PC-3 (cell line): ENCODE results near the gene FRAT2.

Experiments
- CTCF ChIP-seq: fragments of 300-600 bp; sonication (generic); conservative IDR thresholded peaks from 2 replicates; pipeline ENCODE4 v1.5.1; 2017; ENCODE audit warnings: antibody characterized with exemption, low read depth, mild to moderate bottlenecking, low read length
- EZH2 ChIP-seq: fragments of 300-600 bp; sonication (generic); IDR thresholded peaks from one replicate; pipeline ENCODE4 v1.6.1; 2017; ENCODE audit warnings: antibody characterized with exemption, mild to moderate bottlenecking, low read length; ENCODE audit not compliant: unreplicated experiment
- EZH2phosphoT487 ChIP-seq: fragments of 300-600 bp; sonication (generic); IDR thresholded peaks from 2 replicates; pipeline ENCODE4 v1.6.1; 2018; ENCODE audit warnings: mild to moderate bottlenecking, antibody characterized with exemption, low read length, borderline replicate concordance

GRCh38 chr10:97367126-97367649, 32.7 kb upstream of the FRAT2 start:
- no peak for TF ChIP-seq CTCF
- TF ChIP-seq EZH2: no peak
- TF ChIP-seq EZH2phosphoT487: no peak
